Adrenal gland (tissue), 12 donors: ENCODE results near the gene UXS1. TPM values are rescaled to one million over a fixed set of nuclear protein-coding genes. Genes with fewer than 3 reads are reported as not detected.

Experiments
- DNase-seq, 7 donors: peaks; one replicate each; pipeline ENCODE4 v3.0.0-alpha.2; 2019 to 2020
- H3K27ac ChIP-seq, 5 donors: fragments of 200-600 bp; sonication (generic) in 4 of 5; 1 replicate in 3 of 5; 2 replicates in 2 of 5; pipeline versions ENCODE4 v1.5.1 to v1.8.0; 2016 to 2020; ENCODE audit warnings: mild to moderate bottlenecking in 1 of 5
- H3K27me3 ChIP-seq: fragments of 200-600 bp; 2 replicates; pipeline ENCODE4 v1.8.0; 2021
- H3K36me3 ChIP-seq, 2 donors: fragments of 200-600 bp; replicated peaks in 1 of 2; 1 replicate in 1 of 2; 2 replicates in 1 of 2; pipeline versions ENCODE4 v1.5.1 to v1.8.0; 2018 to 2022
- H3K4me1 ChIP-seq, 2 donors: fragments of 200-600 bp; replicated peaks in 1 of 2; 1 replicate in 1 of 2; 2 replicates in 1 of 2; pipeline versions ENCODE4 v1.5.1 to v1.8.0; 2018 to 2021
- H3K4me3 ChIP-seq, 4 donors: fragments of 200-600 bp; sonication (generic) in 3 of 4; one replicate each; pipeline ENCODE4 v1.5.1; 2016 to 2018
- H3K9me3 ChIP-seq, 3 donors: fragments of 200-600 bp; sonication (generic) in 1 of 3; replicated peaks in 1 of 3; 1 replicate in 2 of 3; 2 replicates in 1 of 3; pipeline versions ENCODE4 v1.5.1 to v1.8.0; 2016 to 2021
- POLR2A ChIP-seq, 2 donors: fragments of 450-650 bp; IDR thresholded peaks; one replicate each; pipeline ENCODE4 v1.6.1; 2017; ENCODE audit warnings: antibody characterized with exemption in 2 of 2, mild to moderate bottlenecking in 2 of 2, moderate library complexity in 1 of 2
- WGBS, 4 donors: extraction: QIAGEN DNeasy Blood & Tissue Kit in 2 of 4; methylation state at CpG; one replicate each; pipeline versions ENCODE4 v1.1.5 to v1.1.7; 2013 to 2017; 5-methylcytosine and 5-hydroxymethylcytosine counted together
- intact Hi-C, 2 donors: fragments of 100-400 bp; cut with DNase I; formaldehyde crosslinking; loops; one replicate each; pipeline versions ENCODE4 v1.14.1 to v1.15.0; 2022 to 2023
- polyA plus RNA-seq, 3 donors: library from polyadenylated mRNA; stranded (reverse); fragments of 200-250 nt in 2 of 3; fragments of 350-450 nt in 1 of 3; fragmentation: Illumina TruSeq in 1 of 3; extraction: RNeasy Lipid Tissue Mini Kit (QIAGEN cat#74804) in 1 of 3; gene quantifications; one replicate each; pipeline ENCODE4 v1.2.3, GENCODE V29; 2013 to 2014
- total RNA-seq, 9 donors: library from RNA; depleted of rRNA in 4 of 9; stranded (reverse); fragments of >200 nt in 4 of 9; fragments of 120-200 nt in 1 of 9; fragmentation: NEBNext Ultra II Directional in 1 of 9; extraction: Animal tissue kit (Norgen Biotek cat#: 25700) in 1 of 9; gene quantifications; one replicate each; pipeline versions ENCODE4 v1.1.0 to v1.2.4, GENCODE V29; 2013 to 2023
- TF ChIP-seq, protein P1 (sequence below), 6 experiments: fragments of 450-650 bp in 4 of 6; fragments of 200-600 bp in 2 of 6; sonication (generic) in 1 of 6; IDR thresholded peaks; 1 replicate in 5 of 6; 2 replicates in 1 of 6; pipeline versions ENCODE4 v1.5.1 to v1.8.0; 2016 to 2021; ENCODE audit warnings: antibody characterized with exemption in 6 of 6, mild to moderate bottlenecking in 2 of 6, moderate library complexity in 1 of 6
- donor health status: healthy with polysubstance abuse.
- donor health status: Bipolar disorder and iron deficiency.
- donor health status: DM: yes; HTN: yes; CAD: no.
- donor health status: DM: no; HTN: no; CAD: no.
- donor health status: DM: no; HTN: no; CAD: no.
- donor health status: DM: yes; HTN: yes; CAD: no.

The UXS1 gene
- total and polyA plus RNA-seq, 12 donors = 5.7 to 145 (median 22.3) TPM

DNA sequence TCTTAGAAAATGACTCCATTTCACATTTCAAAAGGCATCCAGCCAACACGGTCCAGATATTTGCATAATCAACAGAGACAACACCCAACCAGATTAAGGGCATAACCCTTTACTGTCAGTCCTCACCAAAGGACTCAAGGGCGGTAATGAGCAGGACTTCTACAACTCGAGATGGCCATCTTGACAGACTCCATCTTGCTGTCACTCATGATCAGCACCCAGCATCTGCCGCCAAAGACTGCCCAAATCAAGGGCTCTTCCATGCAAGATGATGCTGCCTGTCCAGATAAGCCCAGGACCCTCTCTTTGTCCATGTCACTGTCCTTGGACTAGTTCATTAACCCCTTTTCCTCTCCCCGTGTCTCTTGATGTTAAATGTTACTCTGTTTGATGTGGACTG is 77.9 kb downstream of the UXS1 start:
- no peaks in the 10 kb centered on the region for H3K4me1 ChIP-seq
- H3K36me3 ChIP-seq = no peaks in the 10 kb centered on the region
- 83 to 90% (median 89%) methylated on average over 5 of the region's 5 CpGs for WGBS, 4 donors
- no peaks in the 10 kb centered on the region for H3K27me3 ChIP-seq
- H3K9me3 ChIP-seq = no peaks in the 10 kb centered on the region
- intact Hi-C loops = no loop called here
- TF ChIP-seq, protein P1, sequence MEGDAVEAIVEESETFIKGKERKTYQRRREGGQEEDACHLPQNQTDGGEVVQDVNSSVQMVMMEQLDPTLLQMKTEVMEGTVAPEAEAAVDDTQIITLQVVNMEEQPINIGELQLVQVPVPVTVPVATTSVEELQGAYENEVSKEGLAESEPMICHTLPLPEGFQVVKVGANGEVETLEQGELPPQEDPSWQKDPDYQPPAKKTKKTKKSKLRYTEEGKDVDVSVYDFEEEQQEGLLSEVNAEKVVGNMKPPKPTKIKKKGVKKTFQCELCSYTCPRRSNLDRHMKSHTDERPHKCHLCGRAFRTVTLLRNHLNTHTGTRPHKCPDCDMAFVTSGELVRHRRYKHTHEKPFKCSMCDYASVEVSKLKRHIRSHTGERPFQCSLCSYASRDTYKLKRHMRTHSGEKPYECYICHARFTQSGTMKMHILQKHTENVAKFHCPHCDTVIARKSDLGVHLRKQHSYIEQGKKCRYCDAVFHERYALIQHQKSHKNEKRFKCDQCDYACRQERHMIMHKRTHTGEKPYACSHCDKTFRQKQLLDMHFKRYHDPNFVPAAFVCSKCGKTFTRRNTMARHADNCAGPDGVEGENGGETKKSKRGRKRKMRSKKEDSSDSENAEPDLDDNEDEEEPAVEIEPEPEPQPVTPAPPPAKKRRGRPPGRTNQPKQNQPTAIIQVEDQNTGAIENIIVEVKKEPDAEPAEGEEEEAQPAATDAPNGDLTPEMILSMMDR (IDR thresholded peaks at IDR 0.05) = no peak
- no peak for TF ChIP-seq POLR2A (IDR thresholded peaks at IDR 0.05)
- H3K27ac ChIP-seq = no peak overlapping the region
- no peak for DNase-seq
- H3K4me3 ChIP-seq = no peak overlapping the region

DNA sequence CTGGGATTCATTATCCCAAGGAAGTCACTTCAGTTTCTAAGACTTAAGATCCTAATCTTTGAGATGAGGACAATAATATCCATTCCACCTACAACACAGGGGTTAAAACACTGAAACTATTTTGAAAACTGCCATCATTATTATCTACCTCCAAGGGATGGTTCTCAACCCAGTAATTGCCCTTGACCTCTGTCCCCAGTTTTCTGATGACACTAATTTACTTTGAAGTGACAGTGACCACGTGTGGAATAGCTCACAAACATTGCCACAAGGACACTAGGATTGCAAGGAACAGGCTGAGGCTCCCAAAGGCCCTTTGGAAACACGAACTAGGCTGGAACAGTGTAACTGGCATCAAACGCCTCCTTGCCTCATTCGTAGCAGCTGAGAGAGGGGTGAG is 78.4 kb downstream of the UXS1 start:
- Histone ChIP-seq H3K27ac (no peak overlapping the region), H3K4me3 (no peak overlapping the region), H3K36me3 (no peaks in the 10 kb centered on the region), H3K27me3 (no peaks in the 10 kb centered on the region), H3K4me1 (no peaks in the 10 kb centered on the region), H3K9me3 (no peaks in the 10 kb centered on the region)
- 66 to 82% (median 72%) methylated on average over 4 of the region's 4 CpGs for WGBS, 4 donors
- intact Hi-C loops = no loop called here
- no peak for DNase-seq
- no peak for TF ChIP-seq POLR2A (IDR thresholded peaks at IDR 0.05)
- TF ChIP-seq, protein P1 (IDR thresholded peaks at IDR 0.05) = no peak

GRCh38 chr2:106115250-106115649 is 78.9 kb downstream of the UXS1 start:
- Histone ChIP-seq H3K9me3 (no peaks in the 10 kb centered on the region), H3K36me3 (no peaks in the 10 kb centered on the region), H3K27ac (no peak overlapping the region), H3K4me1 (no peaks in the 10 kb centered on the region), H3K27me3 (no peaks in the 10 kb centered on the region), H3K4me3 (no peak overlapping the region)
- DNase-seq = peak in 3 of 7 donors; percentile 10 to 28 (median 27)
- intact Hi-C loops = no loop called here
- no peak for TF ChIP-seq POLR2A (IDR thresholded peaks at IDR 0.05)
- TF ChIP-seq, protein P1 (IDR thresholded peaks at IDR 0.05) = no peak
- WGBS, 4 donors = 83 to 89% (median 87%) methylated on average over 1 to 2 of the region's 2 CpGs

- intact Hi-C loops = no loop called here
- no peak overlapping the region for H3K27ac ChIP-seq
- no peak for DNase-seq
- H3K4me3 ChIP-seq = no peak overlapping the region
- no peaks in the 10 kb centered on the region for H3K9me3 ChIP-seq
- no peaks in the 10 kb centered on the region for H3K4me1 ChIP-seq
- WGBS, 4 donors = 89 to 94% (median 94%) methylated on average over 4 of the region's 4 CpGs
- H3K36me3 ChIP-seq = no peaks in the 10 kb centered on the region
- TF ChIP-seq, protein P1 (IDR thresholded peaks at IDR 0.05) = no peak
- TF ChIP-seq POLR2A (IDR thresholded peaks at IDR 0.05) = no peak
- H3K27me3 ChIP-seq = no peaks in the 10 kb centered on the region
Observed at GRCh38 chr2:106114166-106114565, 79.9 kb downstream of the UXS1 start.
